Forelimb muscle (tissue), 1 donor: ENCODE data around the gene PCNA. TPM values are rescaled to one million over a fixed set of nuclear protein-coding genes. Genes with fewer than 3 reads are reported as not detected.
A peak's percentile ranks its signal among the peaks of the same experiment; 100 is the strongest.

Source experiments
- DNase-seq: peaks from one replicate; pipeline ENCODE4 v3.0.0-alpha.2; 2013; ENCODE audit warnings: low read depth
- polyA plus RNA-seq: library from polyadenylated mRNA; unstranded; fragments of 120-200 nt; gene quantifications from one replicate; pipeline ENCODE4 v1.2.1, GENCODE V29; 2013; ENCODE audit not compliant: insufficient read length

The PCNA gene
- polyA plus RNA-seq, result 49.0 TPM

DNA sequence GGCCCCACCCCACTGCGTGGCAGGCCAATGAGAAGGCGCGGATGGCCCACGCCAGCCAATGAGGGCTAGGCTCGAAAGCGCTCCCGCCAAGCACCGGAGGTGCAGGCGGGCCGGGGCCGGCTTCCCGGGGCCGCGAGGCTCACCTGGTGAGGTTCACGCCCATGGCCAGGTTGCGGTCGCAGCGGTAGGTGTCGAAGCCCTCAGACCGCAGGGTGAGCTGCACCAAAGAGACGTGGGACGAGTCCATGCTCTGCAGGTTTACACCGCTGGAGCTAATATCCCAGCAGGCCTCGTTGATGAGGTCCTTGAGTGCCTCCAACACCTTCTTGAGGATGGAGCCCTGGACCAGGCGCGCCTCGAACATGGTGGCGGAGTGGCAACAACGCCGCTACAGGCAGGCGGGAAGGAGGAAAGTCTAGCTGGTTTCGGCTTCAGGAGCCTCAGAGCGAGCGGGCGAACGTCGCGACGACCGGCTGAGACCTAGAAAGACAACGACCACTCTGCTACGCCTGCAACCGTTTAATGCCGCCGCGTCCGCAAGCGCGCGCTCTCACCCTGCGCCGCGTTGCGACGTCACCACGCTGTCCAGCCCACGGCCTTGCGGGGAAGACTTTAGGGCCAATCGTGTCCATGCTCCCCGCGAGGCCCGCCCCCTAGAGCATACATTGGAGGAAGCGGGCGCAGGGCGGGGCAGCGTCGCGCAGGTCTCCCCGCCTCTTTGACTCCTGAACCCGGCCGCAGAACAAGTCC, at the start of gene PCNA:
TSS of gene PCNA (minus strand) at position 524 of the 750 bp plus-strand sequence. CDS start at position 364, 160 bp downstream.
- peak; percentile 92 for DNase-seq

DNA sequence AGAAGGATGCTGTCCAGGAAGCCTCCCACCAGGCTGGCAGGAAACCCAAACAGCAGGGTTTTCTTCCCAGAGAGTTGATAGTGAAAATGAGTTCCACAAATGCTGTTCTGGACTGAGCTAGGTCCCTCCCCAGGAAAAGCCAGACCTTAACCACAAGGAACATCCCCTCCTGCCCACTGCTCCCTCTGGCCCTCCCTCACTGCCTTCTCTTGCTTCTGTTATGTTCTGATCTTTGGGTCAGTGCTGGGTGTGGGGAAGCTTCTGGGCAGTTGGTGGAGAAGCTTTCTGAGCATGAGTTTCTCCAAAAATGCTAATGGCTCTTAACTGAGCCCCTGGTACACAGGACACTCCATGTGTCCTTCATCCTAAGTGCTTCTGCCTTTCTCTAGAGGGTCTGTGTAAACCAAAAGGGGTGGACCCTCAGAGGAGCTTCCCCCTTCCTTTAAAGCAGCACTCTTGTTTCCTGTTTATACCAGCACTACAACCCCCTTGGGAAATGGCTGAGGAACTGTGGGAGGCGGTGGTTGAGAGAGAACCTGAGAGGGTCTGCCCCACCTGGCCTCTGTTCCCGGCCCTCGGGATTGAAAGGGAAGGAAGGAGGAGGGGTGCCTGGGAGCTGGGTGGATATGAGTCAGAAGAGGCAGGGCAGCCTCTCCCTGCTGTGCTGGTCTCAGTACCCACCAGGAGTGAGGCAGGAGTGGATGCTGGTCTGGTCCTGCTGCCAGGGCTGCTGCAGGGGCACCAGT, 49.1 kb upstream of the PCNA start:
- no peak for DNase-seq

DNA sequence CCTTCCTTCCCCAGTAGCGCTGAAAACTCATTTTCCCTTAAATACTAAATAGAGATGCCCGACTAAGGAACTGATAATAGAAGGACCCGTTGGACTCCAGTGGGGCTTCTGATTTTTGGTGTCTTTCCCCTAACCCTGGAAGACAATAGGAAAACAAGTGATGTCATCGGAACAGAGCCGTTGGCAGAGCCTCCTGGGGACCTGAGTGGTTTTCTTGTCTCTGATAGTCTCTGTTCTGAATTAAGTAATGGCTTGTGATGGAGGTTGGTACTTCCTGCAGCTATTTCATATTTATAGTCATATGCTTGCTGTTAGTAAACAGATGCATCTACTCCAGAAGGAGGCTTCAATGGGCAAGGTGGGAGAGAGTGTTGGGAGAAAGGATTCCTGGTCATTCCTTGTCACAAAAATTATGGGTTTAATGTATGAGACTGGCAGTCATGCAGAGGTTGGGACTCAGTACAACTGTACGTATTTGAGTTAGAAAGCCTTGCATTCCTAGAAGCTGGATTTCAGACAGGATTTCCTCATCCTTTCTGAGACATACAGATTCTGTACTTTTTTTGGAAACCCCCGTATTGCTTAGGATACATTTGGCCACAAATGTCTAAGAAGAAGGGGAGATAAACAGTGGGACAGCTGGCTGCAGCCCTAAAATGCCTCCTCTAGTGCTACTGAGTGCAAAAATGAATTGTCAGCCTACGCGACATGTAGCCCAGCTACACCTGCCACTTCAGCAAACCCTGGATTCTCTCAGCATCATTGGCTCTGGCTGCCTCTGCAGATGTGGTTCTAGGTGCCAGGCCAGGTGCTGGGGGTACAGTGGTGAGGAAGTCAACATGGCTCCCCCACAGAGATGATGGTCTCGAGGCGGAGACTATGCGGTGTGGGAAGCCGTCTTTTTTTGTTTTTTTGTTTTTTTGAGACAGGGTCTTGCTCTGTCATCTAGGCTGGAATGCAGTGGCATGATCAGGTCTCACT, 45.2 kb upstream of the PCNA start:
- DNase-seq, result no peak

- DNase-seq, result no peak
Measured at GRCh38 chr20:5161536-5162164, 41.9 kb upstream of the PCNA start.

DNA sequence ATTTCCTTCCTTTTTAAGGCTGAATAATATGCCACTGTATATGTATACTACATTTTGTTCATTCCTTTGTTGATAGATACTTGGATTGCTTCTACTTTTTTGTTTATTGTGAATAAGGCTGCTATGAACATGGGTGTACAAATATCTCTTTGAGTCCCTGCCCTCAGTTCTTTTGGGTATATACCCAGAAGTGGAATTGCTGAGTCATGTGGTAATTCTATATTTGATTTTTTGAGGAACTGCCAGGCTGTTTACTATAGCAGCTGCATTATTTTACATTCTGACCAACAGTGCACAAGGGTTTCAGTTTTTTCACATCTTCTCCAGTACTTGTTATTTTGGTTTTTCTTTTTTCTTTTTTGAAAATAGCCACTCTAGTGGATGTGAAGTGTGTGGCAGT, 41.1 kb upstream of the PCNA start:
- no peak for DNase-seq

GRCh38 chr20:5159928-5160327, 40.2 kb upstream of the PCNA start:
- DNase-seq, result no peak

- DNase-seq, result no peak
Measured at GRCh38 chr20:5156675-5157448, 37.1 kb upstream of the PCNA start.

DNA sequence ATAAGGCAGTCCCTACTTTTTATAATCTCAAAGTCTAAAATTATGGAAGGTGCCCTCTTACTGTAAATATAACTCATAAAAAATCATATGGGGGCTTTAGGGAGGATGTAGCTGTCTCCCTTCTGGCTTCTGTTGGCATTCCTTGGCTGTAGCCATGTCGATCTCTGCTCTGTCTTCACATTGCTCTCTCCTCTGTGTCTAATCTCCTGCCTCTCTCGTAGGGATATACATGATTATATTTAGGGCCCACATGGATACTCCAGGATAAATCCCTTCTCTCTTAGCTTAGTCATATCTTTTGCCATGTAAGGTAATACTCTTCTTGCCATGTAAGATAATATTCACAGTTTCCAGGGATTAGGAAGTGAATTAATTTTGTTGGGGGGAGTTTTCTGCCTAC, 35.6 kb upstream of the PCNA start:
- DNase-seq, result no peak

GRCh38 chr20:5154543-5154925, 34.8 kb upstream of the PCNA start:
- no peak for DNase-seq

DNA sequence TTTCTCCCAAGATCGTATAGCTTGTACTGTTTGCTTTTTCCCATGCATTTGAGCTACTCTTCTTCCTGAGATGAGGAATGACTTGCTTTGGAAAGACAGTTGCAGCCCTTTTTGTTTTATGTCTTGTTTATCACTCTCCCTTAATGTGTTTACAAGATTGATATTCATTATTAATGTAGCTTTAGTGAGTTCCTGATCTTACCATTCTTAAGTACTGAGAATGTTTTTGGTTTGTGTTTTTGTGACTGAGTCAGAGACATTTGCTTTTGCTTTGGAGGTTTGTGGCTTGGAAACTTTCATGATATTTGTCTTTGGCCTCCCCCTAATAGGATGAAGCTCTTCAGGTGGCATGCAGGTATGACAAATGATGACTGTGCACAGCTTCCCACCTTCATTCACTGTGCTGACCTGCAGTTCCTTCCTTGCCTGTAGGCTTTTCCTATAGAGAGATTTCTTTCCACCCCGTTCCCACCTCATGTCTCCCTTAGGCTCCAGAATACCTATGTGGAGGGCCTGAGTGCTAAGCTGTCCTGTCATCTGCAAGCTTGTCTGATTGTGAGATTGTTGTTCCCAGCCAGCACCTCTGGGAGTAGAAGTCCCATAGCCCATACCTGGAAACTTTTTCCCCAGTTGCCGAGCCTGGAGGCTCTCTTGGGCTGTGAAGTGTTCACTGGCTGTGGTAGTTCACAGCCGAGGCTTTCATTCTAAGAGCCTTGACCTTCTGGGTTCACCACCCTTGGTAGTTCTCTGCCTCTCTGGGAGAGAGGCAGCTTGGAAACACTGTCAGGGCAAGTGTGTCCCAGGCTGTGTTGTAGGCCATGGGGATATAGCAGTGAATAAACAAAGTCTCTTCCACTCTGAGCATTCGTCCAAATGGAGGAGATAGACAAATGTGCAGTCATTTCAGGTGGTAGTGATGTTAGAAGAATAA, 34.1 kb upstream of the PCNA start:
- no peak for DNase-seq

GRCh38 chr20:5153152-5153467, 33.4 kb upstream of the PCNA start:
- no peak for DNase-seq

- no peak for DNase-seq
Measured at GRCh38 chr20:5150226-5151076, 30.7 kb upstream of the PCNA start.

- no peak for DNase-seq
Measured at GRCh38 chr20:5149892-5150225, 30.1 kb upstream of the PCNA start.

DNA sequence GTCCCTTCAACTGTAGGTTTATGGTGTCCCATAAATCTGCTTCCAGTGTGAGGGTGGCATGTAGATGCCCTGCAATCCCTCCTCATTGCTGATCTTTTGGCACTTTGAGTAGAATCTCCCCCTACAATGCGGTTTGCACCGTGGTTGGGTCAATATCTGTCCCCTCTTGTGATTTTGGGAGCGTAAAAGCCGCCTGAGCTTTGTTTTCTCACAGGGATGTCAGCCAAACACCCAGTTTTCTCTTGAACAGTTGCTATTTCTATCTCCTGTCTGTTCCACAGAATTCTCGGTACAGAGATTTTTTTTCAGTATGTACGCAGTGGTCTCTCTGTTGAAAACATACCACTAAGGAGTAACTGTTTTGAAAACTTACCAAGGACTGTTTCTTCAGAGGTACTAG, 28.8 kb upstream of the PCNA start:
- DNase-seq, result no peak

DNA sequence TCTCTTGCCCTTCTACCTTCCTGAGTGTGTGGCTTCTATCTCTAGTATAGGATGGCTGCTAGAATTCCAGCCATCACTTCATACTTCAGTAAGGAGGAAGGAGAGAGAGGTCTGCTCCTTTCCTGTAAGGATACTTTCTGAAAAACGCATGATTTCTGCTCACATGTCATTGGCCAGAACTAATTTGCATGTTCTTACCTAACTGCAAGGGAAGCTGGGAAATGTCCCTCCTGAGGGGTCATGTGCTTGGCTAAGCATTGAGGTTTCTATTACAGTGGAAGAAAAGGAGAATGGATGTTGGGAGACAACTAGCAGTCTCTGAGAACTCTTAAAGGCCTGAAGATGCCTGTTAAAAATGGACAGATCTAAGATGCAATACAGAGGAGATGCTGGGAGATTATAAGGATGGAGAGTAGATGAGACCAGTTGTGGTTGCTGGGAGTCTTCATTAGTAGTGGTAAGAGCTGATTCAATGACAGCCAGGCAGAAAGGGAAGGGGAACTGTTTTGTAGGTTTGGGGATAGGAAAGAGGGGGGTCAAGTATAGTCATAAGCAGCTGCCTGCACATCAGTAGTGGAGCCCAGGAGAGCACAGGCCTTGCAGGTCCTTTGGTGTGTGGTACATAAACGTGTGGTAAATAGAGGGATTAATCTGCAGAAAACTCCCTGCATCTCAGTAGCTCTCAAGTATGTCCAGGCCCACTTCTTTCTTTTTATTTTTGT, 27.3 kb upstream of the PCNA start:
- no peak for DNase-seq

- no peak for DNase-seq
Measured at GRCh38 chr20:5146099-5146668, 26.4 kb upstream of the PCNA start.

GRCh38 chr20:5145365-5146098, 25.8 kb upstream of the PCNA start:
- no peak for DNase-seq
